Kidney (tissue), 14 donors: Measurements from ENCODE around the gene WASL. TPM values are rescaled to one million over a fixed set of nuclear protein-coding genes. Genes with fewer than 3 reads are reported as not detected.

Experiments
- DNase-seq, 5 donors: peaks; one replicate each; pipeline ENCODE4 v3.0.0-alpha.2; 2013 to 2020
- FAIRE-seq: peaks from 2 replicates; lab custom pipeline; 2012; peaks lifted over from hg19 to GRCh38; lab: Jason Lieb, UNC
- H3K27ac ChIP-seq, 2 donors: one replicate each; pipeline ENCODE4 v1.7.0; 2013; ENCODE audit warnings: low read depth in 2 of 2, low read length in 2 of 2, inconsistent platforms in 1 of 2
- H3K27me3 ChIP-seq: one replicate; pipeline ENCODE4 v1.7.1; 2013; ENCODE audit warnings: low read length, inconsistent platforms; ENCODE audit not compliant: control insufficient read depth, insufficient read depth
- H3K36me3 ChIP-seq, 3 donors: one replicate each; pipeline versions ENCODE4 v1.7.0 to v1.7.1; 2013; ENCODE audit warnings: low read length in 3 of 3, control low read depth in 1 of 3, inconsistent platforms in 1 of 3; ENCODE audit not compliant: insufficient read depth in 3 of 3, control insufficient read depth in 2 of 3
- H3K4me1 ChIP-seq, 3 donors: one replicate each; pipeline versions ENCODE4 v1.7.0 to v1.7.1; 2013; ENCODE audit warnings: low read length in 3 of 3, inconsistent platforms in 1 of 3, low read depth in 1 of 3; ENCODE audit not compliant: control insufficient read depth in 2 of 3, insufficient read depth in 2 of 3
- H3K4me3 ChIP-seq, 3 donors: one replicate each; pipeline versions ENCODE4 v1.7.0 to v1.8.1; 2013; ENCODE audit warnings: low read length in 3 of 3, control low read depth in 1 of 3, inconsistent platforms in 1 of 3
- H3K9ac ChIP-seq, 3 donors: one replicate each; pipeline versions ENCODE4 v1.7.0 to v1.7.1; 2013; ENCODE audit warnings: low read length in 3 of 3, control low read depth in 1 of 3, inconsistent platforms in 1 of 3
- H3K9me3 ChIP-seq, 3 donors: one replicate each; pipeline versions ENCODE4 v1.7.0 to v1.7.1; 2013; ENCODE audit warnings: low read length in 3 of 3, control low read depth in 1 of 3, inconsistent platforms in 1 of 3; ENCODE audit not compliant: control insufficient read depth in 2 of 3, insufficient read depth in 1 of 3
- intact Hi-C: fragments of 100-400 bp; cut with DNase I; formaldehyde crosslinking; loops from one replicate; pipeline ENCODE4 v1.11.1; 2022
- polyA plus RNA-seq: library from polyadenylated mRNA; stranded (reverse); fragments of 350-450 nt; fragmentation: Illumina TruSeq; extraction: RNeasy Lipid Tissue Mini Kit (QIAGEN cat#74804); gene quantifications from one replicate; pipeline ENCODE4 v1.2.3, GENCODE V29; 2014; ENCODE audit warnings: low read depth, low replicate concordance; ENCODE audit not compliant: insufficient read depth
- total RNA-seq: library from RNA; stranded (reverse); fragmentation: NEBNext Ultra II Directional; extraction: Animal tissue kit (Norgen Biotek cat#: 25700); gene quantifications from one replicate; pipeline ENCODE4 v1.2.1, GENCODE V29; 2021
- TF ChIP-seq, protein P1 (sequence below): IDR thresholded peaks from 3 replicates; pipeline ENCODE4 v1.5.1; 2012; ENCODE audit warnings: mild to moderate bottlenecking, moderate library complexity, borderline replicate concordance; ENCODE audit not compliant: insufficient read depth; ENCODE audit errors: extremely low read depth
- donor health status: control.
- donor health status: control.
- donor health status: control.
- donor health status: control.
- donor health status: control.
- donor health status: DM: yes; HTN: yes; CAD: no.
- donor health status: Normal renal cell carcinoma (clear cell type).

The WASL gene
- total and polyA plus RNA-seq, 2 donors from 2014 or later = 28.7 to 50.4 TPM

DNA sequence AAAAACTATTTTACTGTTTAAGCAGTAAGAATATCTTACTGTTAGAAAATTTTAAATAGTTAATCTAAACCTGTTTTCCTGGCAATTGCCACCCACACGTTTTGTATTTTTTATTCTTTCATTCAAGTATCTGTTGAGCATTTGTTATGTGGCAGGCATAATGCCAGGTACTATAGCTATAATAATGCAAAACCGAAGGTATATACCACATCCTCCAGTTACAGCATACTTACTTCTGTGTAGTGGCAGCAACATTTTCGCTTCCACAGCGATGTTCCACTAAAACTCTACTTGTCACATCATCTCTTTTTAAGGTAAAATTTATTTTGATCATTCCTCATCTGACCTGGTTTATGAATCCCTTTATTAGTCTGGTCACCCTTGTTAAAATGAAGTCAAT is 30.0 kb downstream of the WASL start:
- TF ChIP-seq, protein P1, sequence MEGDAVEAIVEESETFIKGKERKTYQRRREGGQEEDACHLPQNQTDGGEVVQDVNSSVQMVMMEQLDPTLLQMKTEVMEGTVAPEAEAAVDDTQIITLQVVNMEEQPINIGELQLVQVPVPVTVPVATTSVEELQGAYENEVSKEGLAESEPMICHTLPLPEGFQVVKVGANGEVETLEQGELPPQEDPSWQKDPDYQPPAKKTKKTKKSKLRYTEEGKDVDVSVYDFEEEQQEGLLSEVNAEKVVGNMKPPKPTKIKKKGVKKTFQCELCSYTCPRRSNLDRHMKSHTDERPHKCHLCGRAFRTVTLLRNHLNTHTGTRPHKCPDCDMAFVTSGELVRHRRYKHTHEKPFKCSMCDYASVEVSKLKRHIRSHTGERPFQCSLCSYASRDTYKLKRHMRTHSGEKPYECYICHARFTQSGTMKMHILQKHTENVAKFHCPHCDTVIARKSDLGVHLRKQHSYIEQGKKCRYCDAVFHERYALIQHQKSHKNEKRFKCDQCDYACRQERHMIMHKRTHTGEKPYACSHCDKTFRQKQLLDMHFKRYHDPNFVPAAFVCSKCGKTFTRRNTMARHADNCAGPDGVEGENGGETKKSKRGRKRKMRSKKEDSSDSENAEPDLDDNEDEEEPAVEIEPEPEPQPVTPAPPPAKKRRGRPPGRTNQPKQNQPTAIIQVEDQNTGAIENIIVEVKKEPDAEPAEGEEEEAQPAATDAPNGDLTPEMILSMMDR = no peak
- no peaks in the 10 kb centered on the region for H3K27me3 ChIP-seq
- H3K4me3 ChIP-seq = no peak overlapping the region
- no peaks in the 10 kb centered on the region for H3K36me3 ChIP-seq
- H3K27ac ChIP-seq = no peak overlapping the region
- no peaks in the 10 kb centered on the region for H3K9me3 ChIP-seq
- intact Hi-C loops = no loop called here
- peaks cover 0 to 21% (median 10%) of the 10 kb centered on the region in 3 donors for H3K4me1 ChIP-seq
- no peak for DNase-seq
- H3K9ac ChIP-seq = no peak overlapping the region
- no peak for FAIRE-seq

DNA sequence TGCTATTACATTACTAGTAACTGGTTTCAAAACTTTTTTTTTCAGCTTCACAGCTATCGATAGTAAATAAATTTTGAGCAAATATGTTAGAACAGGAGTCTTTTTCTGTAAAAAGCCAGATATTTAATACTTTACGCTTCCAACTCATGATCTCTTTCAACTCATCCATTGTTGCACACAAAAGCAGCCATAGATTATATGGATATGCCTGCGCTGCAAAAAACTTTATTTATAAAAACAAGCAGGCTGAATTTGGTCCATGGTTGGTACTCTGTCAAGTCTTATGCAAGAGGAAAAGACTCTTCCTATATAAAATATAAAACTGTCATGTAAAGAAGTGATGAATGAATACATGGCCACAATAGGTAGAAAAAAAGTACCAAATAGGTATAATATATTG is 31.1 kb downstream of the WASL start:
- H3K27ac ChIP-seq = no peak overlapping the region
- TF ChIP-seq, protein P1 = no peak
- no peak overlapping the region for H3K4me3 ChIP-seq
- no peaks in the 10 kb centered on the region for H3K27me3 ChIP-seq
- intact Hi-C loops = no loop called here
- no peaks in the 10 kb centered on the region for H3K9me3 ChIP-seq
- FAIRE-seq (no peak), DNase-seq (no peak)
- H3K36me3 ChIP-seq = no peaks in the 10 kb centered on the region
- no peak overlapping the region for H3K9ac ChIP-seq
- peaks cover 0 to 21% (median 10%) of the 10 kb centered on the region in 3 donors for H3K4me1 ChIP-seq

DNA sequence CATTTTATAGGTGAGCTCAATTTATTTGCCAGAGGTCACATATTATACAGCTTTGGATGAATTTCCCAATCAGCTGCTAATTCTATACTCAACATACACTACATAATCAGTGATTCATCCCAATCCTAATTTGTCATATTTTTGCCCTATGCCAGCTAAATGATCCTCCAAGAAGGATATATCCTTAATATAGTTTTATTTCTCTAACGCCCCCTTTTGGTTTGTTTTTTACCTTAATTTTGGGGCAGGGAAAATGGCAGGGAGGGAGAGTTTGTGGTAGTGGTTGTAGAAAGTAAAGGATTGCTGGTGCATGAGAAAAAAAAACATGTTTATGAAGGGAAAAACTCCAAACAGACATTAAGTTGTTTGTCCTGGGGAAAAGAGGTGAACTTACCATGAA is 31.9 kb downstream of the WASL start:
- Histone ChIP-seq H3K36me3 (no peaks in the 10 kb centered on the region), H3K27me3 (no peaks in the 10 kb centered on the region), H3K27ac (no peak overlapping the region), H3K4me1 (peaks cover 0 to 29% (median 11%) of the 10 kb centered on the region in 3 donors), H3K9me3 (no peaks in the 10 kb centered on the region), H3K9ac (no peak overlapping the region), H3K4me3 (no peak overlapping the region)
- TF ChIP-seq, protein P1 = no peak
- FAIRE-seq (no peak), DNase-seq (no peak)
- intact Hi-C loops = no loop called here

DNA sequence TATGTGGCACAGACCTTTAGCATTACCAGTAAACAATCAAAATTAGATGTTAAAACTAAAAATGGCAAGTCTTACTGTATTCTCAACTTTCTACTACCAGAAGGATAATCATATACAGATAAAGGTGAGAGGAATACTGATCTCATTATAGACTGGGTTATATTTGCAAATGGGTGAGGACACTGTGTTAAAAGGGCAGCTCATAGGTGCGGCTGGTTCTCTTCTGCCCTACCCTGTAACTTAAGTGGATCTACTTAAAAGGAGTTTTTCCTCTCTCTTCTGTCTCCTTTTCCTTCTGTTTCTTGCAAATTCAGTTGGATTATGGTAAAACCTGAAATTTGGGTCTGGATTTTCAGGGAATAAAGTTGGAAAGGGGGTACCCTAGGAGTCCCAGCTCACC is 33.0 kb downstream of the WASL start:
- Histone ChIP-seq H3K36me3 (no peaks in the 10 kb centered on the region), H3K9ac (no peak overlapping the region), H3K27ac (no peak overlapping the region), H3K4me3 (no peak overlapping the region), H3K27me3 (no peaks in the 10 kb centered on the region), H3K4me1 (peaks cover 0 to 28% (median 14%) of the 10 kb centered on the region in 3 donors), H3K9me3 (no peaks in the 10 kb centered on the region)
- TF ChIP-seq, protein P1 = no peak
- FAIRE-seq = no peak
- DNase-seq = no peak
- intact Hi-C loops = no loop called here
